HG03159 (cell line): ENCODE data around the gene CYTH3.
"Not testable (repeated sequence)": the region's sequence is repeated elsewhere in the genome, so short reads cannot be mapped to it uniquely, and the experiment has no call there.

Source experiments
- ATAC-seq: cut with Tn5 transposase; IDR thresholded peaks from one replicate; pipeline ENCODE4 v1.9.1; 2021; ENCODE audit warnings: mild to moderate bottlenecking, moderate library complexity; ENCODE audit not compliant: unreplicated experiment

The CYTH3 gene

GRCh38 chr7:6272481-6273323 is at the start of gene CYTH3:
TSS of gene CYTH3 (minus strand) at chr7:6272624. CDS start at chr7:6272507, 117 bp downstream.
- peak; percentile 81 for ATAC-seq

- no peak for ATAC-seq
These were observed 48.4 kb upstream of the CYTH3 start for GRCh38 chr7:6320791-6321190.

DNA sequence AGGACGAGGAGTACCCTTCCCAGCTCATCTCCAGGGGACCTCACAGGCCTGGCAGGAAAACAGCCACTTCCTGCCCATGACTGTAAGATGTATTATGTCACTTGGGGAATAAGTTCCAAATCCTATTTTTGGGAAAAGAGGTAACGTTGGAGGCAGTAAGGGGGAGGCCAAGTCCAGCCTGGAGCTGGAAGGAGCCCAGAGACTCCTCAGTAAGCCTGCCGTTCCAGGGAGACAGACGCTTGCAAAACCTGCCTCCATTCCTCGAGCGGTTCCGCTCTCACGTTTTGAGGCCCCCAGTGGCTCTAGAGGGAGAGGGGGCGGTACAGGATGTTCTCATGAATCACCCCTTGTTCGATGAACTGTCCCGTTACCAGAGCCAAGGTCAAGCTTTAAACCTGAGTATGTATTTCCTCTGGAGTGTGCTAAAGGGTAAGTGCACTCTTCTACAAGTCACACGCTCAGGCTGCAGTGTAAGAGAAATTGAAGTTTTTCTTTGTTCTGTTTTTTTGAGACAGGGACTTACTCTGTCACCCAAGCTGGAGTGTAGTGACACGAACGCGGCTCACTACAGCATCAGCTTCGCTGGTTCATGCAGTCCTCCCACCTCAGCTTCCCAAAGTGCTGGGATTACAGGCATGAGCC is 45.5 kb upstream of the CYTH3 start:
- ATAC-seq = no peak

DNA sequence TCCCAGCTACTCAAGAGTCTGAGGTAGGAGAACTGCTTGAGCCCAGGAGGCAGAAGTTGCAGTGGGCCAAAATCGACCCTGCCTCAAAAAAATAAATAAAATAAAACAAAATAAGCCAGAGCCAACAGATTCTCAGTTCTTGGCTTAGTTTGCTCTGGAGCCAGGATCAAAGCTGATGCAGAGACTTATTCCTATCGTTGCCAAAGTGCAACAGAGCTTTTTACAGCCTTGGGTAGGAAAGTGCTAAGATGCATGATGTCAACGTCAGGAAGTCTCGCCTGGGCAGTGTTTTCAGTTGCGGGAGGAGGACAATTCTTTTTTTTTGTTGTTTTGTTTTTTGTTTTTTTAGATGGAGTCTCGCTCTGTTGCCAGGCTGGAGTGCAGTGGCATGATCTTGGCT is 43.8 kb upstream of the CYTH3 start:
- ATAC-seq = no peak

GRCh38 chr7:6315746-6316145 is 43.3 kb upstream of the CYTH3 start:
- ATAC-seq = no peak

- ATAC-seq = no peak
These were observed 38.0 kb upstream of the CYTH3 start for GRCh38 chr7:6310271-6310993.

DNA sequence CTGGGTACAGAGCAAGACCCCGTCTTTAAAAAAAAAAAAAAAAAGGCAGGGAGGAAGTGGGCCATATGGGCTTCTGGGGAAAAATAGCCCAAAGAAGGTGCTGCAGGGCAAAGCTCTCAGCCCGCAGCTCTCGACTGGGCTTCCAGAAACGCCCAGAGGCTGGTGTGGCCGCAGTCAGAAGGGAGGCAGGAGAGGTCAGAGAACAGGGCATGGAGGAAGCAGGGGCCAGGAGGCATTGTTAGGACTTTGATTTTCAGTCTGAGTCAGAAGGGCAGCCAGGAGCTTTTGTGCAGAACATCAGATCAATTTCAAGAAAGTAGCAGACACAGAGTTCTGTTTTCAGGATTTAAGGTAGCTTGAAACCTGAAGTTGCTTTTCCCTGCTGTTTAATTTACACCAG is 35.3 kb upstream of the CYTH3 start:
- ATAC-seq = no peak

DNA sequence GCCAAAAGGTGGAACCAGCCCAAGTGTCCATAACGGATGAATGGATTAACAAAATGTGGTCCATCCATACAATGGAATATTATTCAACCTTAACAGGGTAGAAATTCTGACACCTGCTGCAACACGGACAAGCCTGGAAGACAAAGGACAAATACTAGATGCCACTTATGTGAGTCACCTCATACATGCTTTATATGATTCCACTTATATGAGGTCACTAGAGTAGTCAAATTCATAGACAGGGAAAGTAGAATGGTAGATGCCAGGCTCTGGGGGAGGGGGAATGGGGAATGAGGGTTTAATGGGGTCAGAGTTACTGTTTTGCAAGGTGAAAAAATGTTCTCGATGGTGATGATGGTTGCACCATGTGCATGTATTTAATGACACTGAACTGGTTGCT is 34.0 kb upstream of the CYTH3 start:
- no peak for ATAC-seq

- no peak for ATAC-seq
These were observed 32.9 kb upstream of the CYTH3 start for GRCh38 chr7:6305330-6305729.

DNA sequence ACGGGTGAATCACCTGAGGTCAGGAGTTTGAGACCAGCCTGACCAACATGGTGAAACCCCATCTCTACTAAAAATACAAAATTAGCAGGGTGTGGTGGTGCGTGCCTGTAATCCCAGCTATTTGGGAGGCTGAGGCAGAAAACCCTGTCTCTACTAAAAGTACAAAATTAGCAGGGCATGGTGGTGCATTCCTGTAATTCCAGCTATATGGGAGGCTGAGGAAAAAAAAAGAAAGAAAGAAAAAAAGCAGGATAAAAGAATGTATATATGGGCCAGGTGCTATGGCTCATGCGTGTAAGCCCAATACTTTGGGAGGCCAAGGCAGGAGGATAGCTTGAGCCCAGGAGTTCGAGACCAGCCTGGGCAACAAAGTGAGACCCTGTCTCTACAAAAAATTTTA is 29.0 kb upstream of the CYTH3 start:
- ATAC-seq = not testable (repeated sequence)

DNA sequence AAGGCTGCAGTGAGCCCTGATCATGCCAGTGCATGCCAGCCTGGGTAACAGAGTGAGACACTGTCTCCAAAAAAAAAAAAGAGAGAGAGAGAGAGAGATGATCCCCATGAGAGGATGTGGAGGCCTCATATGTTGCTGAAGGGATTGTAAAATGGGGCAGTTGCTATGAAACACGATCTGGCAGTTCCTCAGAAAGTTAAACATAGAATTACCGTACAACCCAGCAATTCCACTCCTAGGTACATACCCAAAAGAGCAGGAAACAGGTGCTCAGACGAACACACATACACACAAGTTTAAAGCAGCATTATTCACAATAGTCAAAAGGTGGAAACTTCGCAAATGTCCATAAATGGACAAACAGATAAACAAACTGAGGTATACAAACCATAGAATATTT is 27.4 kb upstream of the CYTH3 start:
- ATAC-seq = no peak

GRCh38 chr7:6294839-6295238 is 22.4 kb upstream of the CYTH3 start:
- ATAC-seq = no peak

DNA sequence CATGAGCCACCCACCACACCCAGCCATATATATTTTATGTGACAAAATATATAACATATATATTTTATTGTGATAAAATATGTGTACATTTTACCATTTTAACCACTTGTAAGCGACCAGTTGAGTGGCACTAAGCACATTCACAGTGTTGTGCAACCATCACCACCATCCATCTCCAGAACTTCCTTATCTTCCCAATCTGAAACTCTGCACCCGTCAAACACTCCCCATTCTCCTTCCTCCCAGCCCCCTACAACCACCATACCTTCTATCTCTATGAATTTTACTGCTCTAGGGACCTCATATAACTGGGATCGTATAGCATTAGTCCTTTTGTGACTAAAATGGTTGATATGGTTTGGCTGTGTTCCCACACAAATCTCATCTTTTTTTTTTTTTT is 20.8 kb upstream of the CYTH3 start:
- ATAC-seq = no peak

DNA sequence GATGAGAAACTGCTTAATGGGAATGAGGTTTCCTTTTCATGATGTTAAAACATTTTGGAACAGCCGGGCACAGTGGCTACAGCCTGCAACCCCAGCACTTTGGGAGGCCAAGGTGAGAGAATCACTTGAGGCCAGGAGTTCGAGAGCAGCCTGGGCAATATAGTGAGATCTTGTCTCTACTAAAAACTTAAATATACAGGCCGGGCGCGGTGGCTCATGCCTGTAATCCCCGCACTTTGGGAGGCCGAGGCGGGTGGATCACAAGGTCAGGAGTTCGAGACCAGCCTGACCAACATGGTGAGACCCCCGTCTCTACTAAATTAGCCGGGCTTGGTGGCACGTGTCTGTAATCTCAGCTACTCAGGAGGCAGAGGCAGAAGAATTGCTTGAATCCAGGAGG is 19.5 kb upstream of the CYTH3 start:
- not testable (repeated sequence) for ATAC-seq

DNA sequence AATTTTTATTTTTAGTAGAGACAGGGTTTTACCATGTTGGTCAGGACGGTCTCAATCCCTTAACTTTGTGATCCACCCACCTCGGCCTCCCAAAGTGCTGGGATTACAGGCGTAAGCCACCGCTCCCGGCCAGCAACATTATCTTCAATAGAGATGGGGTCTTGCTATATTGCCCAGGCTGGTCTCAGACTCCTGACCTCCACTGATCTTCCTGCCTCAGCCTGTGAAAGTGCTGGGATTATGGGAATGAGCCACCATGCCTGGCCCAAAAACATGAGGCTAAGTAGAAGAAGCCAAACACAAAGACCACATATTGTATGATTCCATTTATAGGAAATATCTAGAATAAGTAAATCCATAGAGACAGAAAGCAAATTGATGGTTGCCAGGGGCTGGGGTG is 19.1 kb upstream of the CYTH3 start:
- ATAC-seq = no peak

GRCh38 chr7:6290319-6290741 is 17.9 kb upstream of the CYTH3 start:
- ATAC-seq = no peak

GRCh38 chr7:6288270-6288860 is 15.9 kb upstream of the CYTH3 start:
- no peak for ATAC-seq

GRCh38 chr7:6286486-6286885 is 14.1 kb upstream of the CYTH3 start:
- no peak for ATAC-seq

- no peak for ATAC-seq
These were observed 12.3 kb upstream of the CYTH3 start for GRCh38 chr7:6284461-6285360.

DNA sequence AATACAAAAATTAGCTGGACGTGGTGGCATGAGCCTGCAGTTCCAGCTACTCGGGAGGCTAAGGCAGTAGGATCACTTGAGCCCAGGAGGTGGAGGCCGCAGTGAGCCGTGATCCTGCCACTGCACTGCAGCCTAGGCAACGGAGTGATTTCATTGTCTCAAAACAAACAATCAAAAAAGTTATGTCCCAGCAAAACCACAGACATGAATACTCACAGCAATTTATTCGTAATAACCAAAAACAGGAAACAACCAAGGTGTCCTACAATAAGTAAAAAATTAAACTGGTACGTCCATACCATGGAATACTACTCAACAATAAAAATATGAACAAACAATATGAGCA is 11.6 kb upstream of the CYTH3 start:
- no peak for ATAC-seq
